Activated CD4-positive, CD25-positive, alpha-beta regulatory T cell treated with anti-CD3 and anti-CD28 coated beads, Interleukin-2, amount 50 U/mL, for 72 hours (primary cell): ENCODE measurements around the gene SPECC1L.

ENCODE experiments used
- DNase-seq: peaks from one replicate; pipeline ENCODE4 v3.0.0; 2021

SPECC1L gene

DNA sequence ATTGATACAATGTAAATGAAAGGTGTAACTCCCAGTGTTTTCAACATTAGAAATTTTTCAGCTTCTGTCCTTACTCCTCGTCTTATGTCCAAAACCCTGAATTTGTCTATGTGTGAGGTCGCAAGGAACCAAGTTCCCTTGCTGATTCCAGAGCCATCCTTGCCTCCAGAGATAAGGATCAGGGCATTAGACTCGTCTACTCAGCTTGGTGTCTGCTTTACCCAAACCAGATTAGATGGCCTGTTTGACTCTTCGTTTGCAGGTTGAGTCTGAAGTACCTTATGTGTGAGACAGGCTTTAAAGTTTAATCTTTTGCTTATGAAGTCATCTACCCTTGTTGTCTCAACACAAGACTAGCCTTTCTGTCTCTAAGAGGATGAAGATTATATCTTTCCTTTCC lies 55.6 kb downstream of the SPECC1L start:
- DNase-seq = no peak

GRCh38 chr22:24327832-24328231 lies 57.2 kb downstream of the SPECC1L start:
- no peak for DNase-seq

DNA sequence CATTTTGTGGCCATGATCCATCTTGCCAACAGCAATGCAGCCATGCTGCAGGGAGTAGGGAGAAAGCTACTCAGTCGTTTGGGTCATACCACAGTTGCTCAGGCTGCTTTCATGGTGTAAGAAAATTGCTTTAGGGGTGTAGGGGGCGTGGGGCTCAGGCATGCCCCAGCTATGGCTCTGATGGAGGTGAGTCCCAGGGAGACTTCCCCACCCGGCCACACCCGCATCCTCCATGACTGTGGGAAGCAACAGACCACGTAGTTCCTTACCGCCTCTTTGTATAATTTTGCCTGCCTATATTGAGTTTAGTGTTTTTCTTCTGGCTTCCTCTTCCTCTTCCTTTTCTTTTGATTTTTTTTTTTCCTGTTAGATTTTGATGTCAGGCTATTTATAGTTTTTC lies 58.8 kb downstream of the SPECC1L start:
- DNase-seq = no peak

DNA sequence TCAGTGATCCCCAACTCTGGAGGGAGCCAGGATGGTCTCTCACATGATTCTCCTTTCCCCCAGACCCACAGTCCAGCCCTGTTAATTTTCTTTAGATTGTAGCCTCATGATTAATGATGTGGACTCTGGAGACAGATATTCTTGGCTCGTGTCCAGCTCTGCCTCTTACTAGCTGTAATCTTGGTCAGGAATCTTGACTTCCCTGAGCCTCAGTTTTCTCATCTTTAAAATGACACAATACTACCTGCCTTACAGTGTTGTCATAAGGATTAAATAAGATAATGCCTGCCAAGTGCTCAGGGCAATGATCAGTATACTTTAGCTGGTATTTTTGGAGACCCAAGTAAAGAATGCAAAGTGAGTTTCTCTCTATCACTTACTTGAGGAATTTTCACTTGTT lies 60.0 kb downstream of the SPECC1L start:
- DNase-seq = no peak

GRCh38 chr22:24331468-24332440 lies 61.1 kb downstream of the SPECC1L start:
- DNase-seq = no peak

GRCh38 chr22:24333301-24333700 lies 62.7 kb downstream of the SPECC1L start:
- DNase-seq = no peak

DNA sequence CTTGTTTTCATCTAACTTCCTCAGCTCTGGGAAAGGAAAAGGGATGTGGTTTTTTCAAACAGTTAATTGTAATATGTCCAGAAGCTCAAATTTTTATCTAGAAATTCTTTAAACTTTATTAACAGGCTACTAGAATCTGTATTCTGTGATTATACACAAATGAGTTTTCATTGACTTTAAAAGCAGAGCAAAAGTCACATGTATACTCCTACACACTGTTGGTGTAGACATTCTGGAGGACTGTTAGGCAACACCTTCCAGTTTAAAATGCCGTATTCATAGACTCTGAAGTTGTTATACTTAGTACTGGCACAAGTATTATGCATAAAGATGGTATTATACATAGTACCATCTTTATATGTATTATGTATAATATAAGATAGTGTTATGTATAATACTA lies 64.9 kb downstream of the SPECC1L start:
- no peak for DNase-seq

DNA sequence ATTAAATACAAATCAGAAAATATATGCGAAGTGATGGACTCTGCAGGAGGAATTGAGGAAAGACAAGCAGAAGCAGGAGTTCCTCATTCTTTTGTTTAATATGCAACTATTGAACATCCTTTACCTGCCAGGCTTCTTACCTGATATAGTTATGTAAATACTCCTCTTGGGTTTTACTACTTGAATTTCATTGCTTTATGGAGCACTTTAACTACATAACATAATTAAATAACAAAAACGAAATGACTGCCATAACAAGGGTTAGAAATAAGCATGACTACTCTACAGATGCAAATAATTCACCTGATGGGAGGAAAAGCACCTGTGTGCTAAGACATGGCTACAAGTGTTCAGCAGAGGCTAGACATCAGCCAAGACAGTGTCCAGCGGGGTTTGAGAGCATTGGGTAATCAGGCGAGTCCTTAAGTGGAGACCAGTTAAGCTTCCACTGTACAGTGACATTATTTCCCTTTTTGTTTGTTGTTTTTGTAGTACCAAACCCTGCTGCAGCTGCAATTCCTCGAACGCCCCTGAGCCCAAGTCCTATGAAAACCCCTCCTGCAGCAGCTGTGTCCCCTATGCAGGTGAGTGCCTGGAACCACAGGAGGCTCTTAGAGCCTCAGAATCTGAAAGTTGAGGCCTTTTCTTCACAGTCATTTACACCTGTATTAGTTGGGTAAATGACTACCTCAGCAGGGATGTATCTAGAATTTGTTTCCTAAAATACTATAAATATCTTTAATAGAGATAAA lies 67.4 kb downstream of the SPECC1L start:
- DNase-seq = no peak

DNA sequence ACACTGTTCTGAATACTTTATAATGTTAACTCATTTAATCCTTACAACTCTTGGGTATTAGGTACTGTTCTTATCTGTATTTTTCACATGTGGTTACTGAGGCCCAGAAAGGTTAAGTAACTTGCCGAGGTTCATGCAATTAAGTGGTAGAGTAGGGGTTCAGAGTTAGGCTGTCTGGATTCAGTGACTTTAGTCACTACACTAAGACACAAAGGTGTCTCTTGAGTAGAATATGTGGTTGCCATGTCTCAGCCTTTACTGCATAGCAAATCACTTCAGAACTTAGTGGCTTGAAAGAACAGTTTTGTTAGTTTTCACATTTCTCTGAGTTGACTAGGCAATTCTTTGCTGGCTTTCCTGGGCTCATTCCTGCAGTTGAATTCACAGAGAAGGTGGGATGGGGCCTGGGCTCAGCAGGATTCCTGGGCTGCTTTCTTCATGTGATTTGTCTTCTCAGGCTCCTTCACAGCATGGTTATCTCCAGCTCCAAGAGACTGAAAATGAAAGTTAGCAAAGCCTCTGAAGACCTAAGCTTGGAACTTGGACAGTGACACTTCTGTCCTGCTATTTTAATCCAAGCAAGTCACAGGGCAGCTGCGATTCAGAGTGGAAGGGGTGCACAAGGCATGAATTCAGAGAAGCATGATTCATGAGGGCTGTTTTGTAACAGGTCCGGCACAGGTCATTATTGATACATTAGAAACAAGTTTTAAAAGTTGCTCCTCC lies 68.3 kb downstream of the SPECC1L start:
- no peak for DNase-seq

DNA sequence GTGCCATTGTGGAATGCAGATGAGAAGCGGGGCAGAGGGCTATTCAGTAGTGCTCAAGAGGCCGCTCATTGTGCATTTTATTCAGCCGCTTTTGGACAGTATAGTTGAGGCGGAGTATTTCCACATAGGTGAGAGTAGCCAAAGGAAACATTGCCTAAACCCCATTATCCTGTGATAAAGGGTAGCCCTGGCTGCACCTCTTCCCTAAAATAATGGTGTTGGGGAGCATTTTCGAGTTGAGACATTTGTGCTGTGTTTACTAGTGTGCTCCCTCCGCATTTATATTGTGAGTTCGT lies 68.8 kb downstream of the SPECC1L start:
- DNase-seq = no peak

GRCh38 chr22:24341627-24342026 lies 71.0 kb downstream of the SPECC1L start:
- DNase-seq = no peak

DNA sequence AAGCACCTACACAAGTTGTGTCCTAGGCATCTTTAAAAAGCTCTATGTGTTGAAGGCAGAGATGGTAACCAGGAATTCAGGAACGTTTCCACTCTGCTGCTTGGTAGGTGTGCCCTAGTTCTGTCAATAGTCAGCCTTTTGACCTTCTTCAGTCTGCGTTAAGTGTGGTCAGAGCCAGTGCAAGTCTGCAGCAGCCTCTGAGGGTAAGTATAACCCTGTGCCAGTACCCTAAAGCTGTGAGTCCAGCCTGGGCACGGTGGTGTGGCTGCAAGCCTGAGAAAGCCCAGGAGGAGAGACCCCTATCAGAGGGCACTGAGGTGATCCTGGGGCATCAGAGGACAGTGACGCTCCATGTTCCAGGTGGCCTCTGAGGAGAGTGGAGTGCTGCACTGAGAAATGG lies 80.0 kb downstream of the SPECC1L start:
- DNase-seq = no peak

DNA sequence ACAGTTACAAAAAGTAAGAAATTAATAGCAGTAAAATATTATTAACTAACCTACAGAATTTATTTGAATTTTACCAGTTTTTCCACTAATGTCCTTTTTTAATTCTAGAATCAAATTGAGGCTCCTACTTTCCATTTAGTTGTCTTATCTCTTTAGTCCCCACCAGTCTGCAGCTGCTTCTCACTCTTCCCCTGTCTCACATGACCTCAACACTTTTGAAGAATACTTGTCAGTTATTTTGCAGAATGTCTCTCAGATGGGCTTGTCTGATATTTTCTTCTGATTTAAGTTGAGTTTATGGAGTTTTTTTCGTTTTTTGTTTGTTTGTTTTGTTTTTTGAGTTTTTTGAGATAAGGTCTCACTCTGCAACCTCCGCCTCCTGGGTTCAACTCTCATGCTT lies 82.5 kb downstream of the SPECC1L start:
- DNase-seq = no peak

- DNase-seq = no peak
Observed at GRCh38 chr22:24355574-24355973, 84.9 kb downstream of the SPECC1L start.

- no peak for DNase-seq
Observed at GRCh38 chr22:24357547-24357946, 86.9 kb downstream of the SPECC1L start.

DNA sequence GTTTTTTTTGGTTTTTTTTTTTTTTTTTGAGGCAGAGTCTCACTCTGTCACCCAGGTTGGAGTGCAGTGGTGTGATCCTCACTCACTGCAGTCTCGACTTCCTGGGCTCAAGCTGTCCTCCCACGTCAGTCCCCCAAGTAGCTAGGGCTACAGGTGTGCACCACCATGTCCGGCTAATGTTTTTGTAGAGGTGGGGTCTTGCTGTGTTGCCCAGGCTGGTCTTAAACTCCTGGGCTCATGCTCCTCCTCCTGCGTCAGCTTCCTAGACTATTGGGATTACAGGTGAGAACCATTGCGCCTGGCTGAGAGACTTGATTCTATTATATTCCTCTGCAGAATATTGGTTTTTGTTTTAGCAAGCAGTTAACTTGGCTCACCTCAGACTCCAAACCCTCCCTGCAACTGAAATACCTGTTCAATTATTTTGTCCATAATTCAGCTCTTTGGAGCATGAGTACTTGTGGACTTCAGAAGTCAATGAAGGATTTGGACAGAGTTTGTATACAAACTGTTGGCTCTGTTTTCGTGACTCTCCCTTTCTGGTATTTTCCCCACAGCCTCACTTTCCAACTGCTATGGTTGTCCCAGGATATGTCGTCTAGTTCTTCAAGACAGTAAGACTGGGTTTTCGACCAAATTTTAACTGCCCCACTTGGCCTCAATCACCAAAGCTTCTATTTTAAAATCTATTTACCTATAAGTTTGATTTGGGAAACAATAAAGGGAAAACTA lies 87.6 kb downstream of the SPECC1L start:
- no peak for DNase-seq

DNA sequence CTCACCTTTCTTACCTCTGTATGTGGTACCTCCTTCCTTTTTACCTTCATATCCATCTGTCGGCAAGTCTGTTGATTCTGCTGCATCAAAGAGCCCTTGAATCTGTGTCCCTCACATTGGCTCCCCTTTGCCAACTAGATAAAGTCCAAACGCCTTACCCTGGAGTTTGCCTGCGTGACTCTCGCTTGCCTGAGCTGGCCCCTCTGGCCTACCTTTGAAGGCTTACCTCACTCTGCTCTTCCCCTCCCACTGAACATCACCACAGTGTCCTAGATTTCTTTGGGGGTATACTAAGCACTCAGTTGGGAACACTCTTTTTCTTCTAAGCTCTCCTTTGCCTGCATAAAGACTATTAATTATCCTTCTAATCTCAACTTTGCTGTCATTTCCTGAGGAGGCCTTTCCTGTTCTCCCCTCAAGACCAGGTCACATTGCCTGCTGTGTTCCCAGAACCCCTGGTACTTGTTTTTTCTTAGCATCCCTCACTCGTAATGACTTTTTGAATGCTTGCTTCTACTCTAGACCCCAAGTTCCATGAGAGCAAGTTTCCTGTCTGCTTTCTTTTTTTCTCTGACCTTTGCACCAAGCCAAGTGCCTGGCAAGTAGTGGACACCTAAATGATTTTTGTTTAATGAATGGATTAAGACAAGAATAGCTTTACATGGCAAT lies 89.0 kb downstream of the SPECC1L start:
- DNase-seq = no peak

- no peak for DNase-seq
Observed at GRCh38 chr22:24361976-24362646, 91.5 kb downstream of the SPECC1L start.

DNA sequence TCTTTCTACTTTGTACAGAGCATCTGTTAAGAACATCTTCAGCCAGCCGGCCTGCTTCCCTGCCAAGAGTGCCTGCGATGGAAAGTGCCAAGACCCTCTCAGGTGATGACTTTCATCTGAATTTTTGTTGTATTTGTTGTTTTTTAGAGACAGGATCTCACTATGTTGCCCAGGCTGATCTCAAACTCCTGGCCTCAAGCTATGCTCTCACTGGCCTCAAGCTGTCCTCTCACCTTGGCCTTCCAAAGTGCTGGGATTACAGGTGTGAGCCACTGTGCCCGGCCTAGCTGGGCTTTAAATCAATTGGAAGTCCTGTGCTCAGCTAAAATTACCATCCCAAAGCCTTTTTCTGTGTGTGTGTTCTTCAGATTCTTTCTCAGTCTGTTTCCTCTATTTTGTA lies 92.6 kb downstream of the SPECC1L start:
- no peak for DNase-seq

DNA sequence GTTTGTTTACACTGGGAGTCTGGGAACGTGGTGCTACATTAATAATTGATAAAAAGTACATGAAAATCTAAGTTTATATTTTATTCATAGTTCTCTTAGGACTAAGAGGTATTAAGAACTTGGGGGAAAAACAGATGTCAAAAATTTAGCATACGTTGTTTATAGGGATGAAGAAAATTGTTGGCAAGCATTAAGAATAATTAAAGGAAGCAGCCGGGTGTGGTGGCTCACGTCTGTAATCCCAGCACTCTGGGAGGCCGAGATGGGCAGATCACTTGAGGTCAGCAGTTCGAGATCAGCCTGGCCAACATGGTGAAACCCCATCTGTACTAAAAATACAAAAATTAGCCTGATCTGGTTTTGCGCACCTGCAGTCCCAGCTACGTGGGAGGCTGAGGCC lies 96.1 kb downstream of the SPECC1L start:
- DNase-seq = no peak

DNA sequence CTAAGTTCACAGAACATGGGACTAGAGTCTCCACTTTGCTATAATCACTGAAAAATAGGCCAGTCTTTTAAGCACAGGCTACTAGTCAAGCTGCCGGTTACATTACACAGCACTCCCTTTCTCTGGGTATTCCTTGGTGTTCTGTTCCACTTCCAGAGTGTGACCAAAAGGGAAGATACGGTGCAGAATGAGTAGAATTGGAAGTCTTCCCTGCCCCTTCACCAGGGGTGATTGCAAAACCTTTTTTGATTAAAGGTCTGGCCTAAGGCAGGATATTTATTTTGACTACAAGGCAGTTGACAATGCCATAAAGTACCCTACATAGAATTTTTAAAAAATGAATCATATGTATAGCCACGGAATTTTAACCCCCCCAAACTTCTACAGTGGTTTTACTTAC lies 97.2 kb downstream of the SPECC1L start:
- no peak for DNase-seq

DNA sequence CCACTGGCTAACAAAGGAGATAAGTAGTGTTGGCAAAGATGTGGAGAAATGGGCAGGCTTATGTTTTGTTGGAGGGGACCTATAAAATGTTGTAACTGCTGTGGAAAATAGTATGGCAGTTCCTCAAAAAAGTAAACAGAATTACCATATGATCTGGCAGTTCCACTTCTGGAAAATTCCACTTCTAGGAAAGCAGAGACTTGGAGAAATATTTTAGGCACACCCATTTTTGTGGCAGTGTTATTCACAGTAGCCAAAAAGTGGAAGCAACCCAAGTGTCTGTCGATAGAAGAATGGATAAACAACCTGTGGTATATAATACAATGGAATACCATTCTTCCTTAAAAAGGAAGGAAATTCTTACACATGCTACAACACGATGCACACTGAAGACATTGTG lies 99.8 kb downstream of the SPECC1L start:
- no peak for DNase-seq
